A673 (cell line): Measurements from ENCODE around the gene IQGAP1. TPM values are rescaled to one million over a fixed set of nuclear protein-coding genes. Genes with fewer than 3 reads are reported as not detected.

Experiments
- BruUV-seq: library from RNA; stranded (reverse); fragments of 400-500 nt; replicated peaks from 2 replicates; lab custom pipeline; 2021; lab: Mats Ljungman, UMichigan
- CTCF ChIA-PET: fragments of 300-600 bp; sonication (Branson Sonifier 250); formaldehyde crosslinking; loops from one replicate; lab custom pipeline; 2022; ENCODE audit warnings: antibody characterized with exemption; lab: Charles Lee
- POLR2A ChIA-PET: fragments of 300-600 bp; sonication (Branson Sonifier 250); formaldehyde crosslinking; loops from one replicate; lab custom pipeline; 2022; ENCODE audit warnings: antibody characterized with exemption; ENCODE audit not compliant: low non-redundant PET; lab: Charles Lee
- DNase-seq: peaks from one replicate; pipeline ENCODE4 v3.0.0-alpha.2; 2015; ENCODE audit warnings: low spot score
- H3K27ac ChIP-seq: fragments of 200-600 bp; sonication (generic); 2 replicates; pipeline ENCODE4 v1.5.1; 2016; ENCODE audit warnings: mixed run types, low read depth, mild to moderate bottlenecking, mixed read lengths, antibody characterized with exemption, low read length; ENCODE audit not compliant: poor library complexity, severe bottlenecking
- H3K27me3 ChIP-seq: fragments of 200-600 bp; sonication (generic); replicated peaks from 2 replicates; pipeline ENCODE4 v1.6.1; 2017; ENCODE audit warnings: mixed run types, low read depth, mild to moderate bottlenecking, mixed read lengths, antibody characterized with exemption, low read length; ENCODE audit not compliant: insufficient read depth, poor library complexity
- H3K36me3 ChIP-seq: fragments of 200-600 bp; sonication (generic); 2 replicates; pipeline ENCODE4 v1.6.1; 2016; ENCODE audit warnings: mixed run types, mild to moderate bottlenecking, mixed read lengths, antibody characterized with exemption, low read length; ENCODE audit not compliant: insufficient read depth, poor library complexity, severe bottlenecking
- H3K4me1 ChIP-seq: fragments of 200-600 bp; sonication (generic); 2 replicates; pipeline ENCODE4 v1.6.1; 2017; ENCODE audit warnings: mixed run types, mild to moderate bottlenecking, mixed read lengths, antibody characterized with exemption, low read length; ENCODE audit not compliant: insufficient read depth, poor library complexity, severe bottlenecking
- H3K4me3 ChIP-seq: fragments of 200-600 bp; sonication (generic); 2 replicates; pipeline ENCODE4 v1.5.1; 2016; ENCODE audit warnings: low read depth, mixed run types, mild to moderate bottlenecking, mixed read lengths, low read length; ENCODE audit not compliant: poor library complexity, severe bottlenecking
- H3K9me3 ChIP-seq: fragments of 200-600 bp; sonication (generic); 2 replicates; pipeline ENCODE4 v1.6.1; 2016; ENCODE audit warnings: mixed run types, low read depth, mild to moderate bottlenecking, mixed read lengths, antibody characterized with exemption, low read length; ENCODE audit not compliant: poor library complexity, severe bottlenecking
- EZH2 ChIP-seq: fragments of 200-600 bp; sonication (generic); IDR thresholded peaks from 2 replicates; pipeline ENCODE4 v1.6.1; 2017; ENCODE audit warnings: borderline replicate concordance, low read depth, mild to moderate bottlenecking, mixed read lengths, antibody characterized with exemption, low read length; ENCODE audit not compliant: poor library complexity, severe bottlenecking
- intact Hi-C: fragments of 100-400 bp; cut with micrococcal nuclease; formaldehyde crosslinking; loops from one replicate; pipeline ENCODE4 v1.10.0; 2022; ENCODE audit not compliant: unreplicated experiment
- total RNA-seq: library from RNA; stranded (reverse); gene quantifications from 2 replicates; pipeline ENCODE4 v1.2.3, GENCODE V29; 2021
- TF ChIP-seq, protein P1 (sequence below): fragments of 300-800, 200-600 bp; sonication (generic); conservative IDR thresholded peaks from 2 replicates; pipeline ENCODE4 v1.5.1; 2017; ENCODE audit warnings: low read depth, mild to moderate bottlenecking, antibody characterized with exemption, low read length, moderate library complexity, mixed read lengths

The IQGAP1 gene
- total RNA-seq, 1 experiment from 2014 or later, result 119 TPM

DNA sequence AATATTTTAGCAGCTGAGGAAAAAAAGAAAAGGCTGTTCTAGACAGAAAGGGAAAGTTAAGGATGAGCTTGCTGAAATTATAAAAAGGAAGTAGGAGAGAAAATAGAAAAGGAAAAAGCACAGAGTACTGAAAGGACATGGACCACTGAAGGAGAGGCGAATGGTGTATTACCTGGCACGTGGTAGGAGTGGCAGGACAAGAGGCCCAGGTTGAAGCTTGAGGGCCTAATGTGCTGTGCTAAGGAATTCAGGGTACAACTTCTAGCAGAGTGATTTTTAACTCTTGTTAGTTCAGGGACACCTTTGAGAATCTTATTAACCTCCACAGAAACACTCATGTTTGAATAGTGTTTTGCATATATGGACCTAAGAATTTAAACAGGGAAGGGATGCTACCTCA, 81.7 kb downstream of the IQGAP1 start:
- intact Hi-C loops, result no loop called here
- no peaks in the 10 kb centered on the region for H3K27me3 ChIP-seq
- no peaks in the 10 kb centered on the region for H3K9me3 ChIP-seq
- DNase-seq, result no peak
- no peak for TF ChIP-seq EZH2
- TF ChIP-seq, protein P1, sequence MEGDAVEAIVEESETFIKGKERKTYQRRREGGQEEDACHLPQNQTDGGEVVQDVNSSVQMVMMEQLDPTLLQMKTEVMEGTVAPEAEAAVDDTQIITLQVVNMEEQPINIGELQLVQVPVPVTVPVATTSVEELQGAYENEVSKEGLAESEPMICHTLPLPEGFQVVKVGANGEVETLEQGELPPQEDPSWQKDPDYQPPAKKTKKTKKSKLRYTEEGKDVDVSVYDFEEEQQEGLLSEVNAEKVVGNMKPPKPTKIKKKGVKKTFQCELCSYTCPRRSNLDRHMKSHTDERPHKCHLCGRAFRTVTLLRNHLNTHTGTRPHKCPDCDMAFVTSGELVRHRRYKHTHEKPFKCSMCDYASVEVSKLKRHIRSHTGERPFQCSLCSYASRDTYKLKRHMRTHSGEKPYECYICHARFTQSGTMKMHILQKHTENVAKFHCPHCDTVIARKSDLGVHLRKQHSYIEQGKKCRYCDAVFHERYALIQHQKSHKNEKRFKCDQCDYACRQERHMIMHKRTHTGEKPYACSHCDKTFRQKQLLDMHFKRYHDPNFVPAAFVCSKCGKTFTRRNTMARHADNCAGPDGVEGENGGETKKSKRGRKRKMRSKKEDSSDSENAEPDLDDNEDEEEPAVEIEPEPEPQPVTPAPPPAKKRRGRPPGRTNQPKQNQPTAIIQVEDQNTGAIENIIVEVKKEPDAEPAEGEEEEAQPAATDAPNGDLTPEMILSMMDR, result no peak
- no peak overlapping the region for H3K4me3 ChIP-seq
- ChIA-PET CTCF (no interaction called here), POLR2A (no interaction called here)
- no TSS peak for BruUV-seq
- H3K36me3 ChIP-seq, result peaks cover 46% of the 10 kb centered on the region
- no peak overlapping the region for H3K27ac ChIP-seq
- H3K4me1 ChIP-seq, result peaks cover 8% of the 10 kb centered on the region

DNA sequence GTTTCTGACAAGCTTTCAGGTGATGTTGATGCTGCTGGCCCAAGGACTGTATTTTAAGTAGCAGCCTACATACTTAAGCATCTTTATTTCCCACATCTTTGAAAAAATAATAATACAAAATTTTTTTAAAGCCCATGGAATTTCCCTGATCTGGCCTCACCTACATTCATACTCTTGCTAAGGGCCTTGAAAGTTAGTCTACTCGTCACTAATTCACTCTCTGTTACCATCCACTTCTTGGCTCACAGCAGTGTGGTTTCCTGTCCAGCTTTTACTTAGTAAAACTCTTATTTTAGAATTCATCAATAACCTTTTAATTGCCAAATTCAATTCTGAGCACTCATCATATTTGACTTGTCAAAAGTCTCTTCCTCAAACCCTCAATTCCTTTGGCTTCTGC, 82.4 kb downstream of the IQGAP1 start:
- no peaks in the 10 kb centered on the region for H3K27me3 ChIP-seq
- ChIA-PET POLR2A (no interaction called here), CTCF (no interaction called here)
- H3K9me3 ChIP-seq, result no peaks in the 10 kb centered on the region
- peaks cover 44% of the 10 kb centered on the region for H3K36me3 ChIP-seq
- no peak for DNase-seq
- no peak overlapping the region for H3K4me3 ChIP-seq
- no peak overlapping the region for H3K27ac ChIP-seq
- BruUV-seq, result no TSS peak
- H3K4me1 ChIP-seq, result peaks cover under 1% of the 10 kb centered on the region
- intact Hi-C loops, result no loop called here
- TF ChIP-seq, protein P1, result no peak
- TF ChIP-seq EZH2, result no peak

DNA sequence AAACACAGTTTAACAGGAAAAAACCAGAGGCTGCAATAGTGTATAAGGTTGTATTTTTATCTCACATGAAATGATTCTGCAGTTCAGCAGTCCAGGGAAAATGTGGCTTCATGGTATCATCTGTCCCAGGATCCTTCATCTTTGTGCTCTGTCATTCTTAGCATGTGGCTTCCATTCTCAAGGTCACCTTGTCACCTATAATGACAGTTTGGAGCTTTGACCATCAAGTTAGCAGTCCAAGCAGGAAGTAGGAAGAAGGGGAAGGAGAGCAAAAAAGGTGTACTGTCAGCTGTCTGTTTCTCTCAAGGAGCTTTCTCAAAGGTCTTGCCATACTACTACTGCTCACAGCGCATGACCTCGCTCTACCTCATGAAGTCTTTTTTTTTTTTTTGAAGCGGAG, 83.1 kb downstream of the IQGAP1 start:
- CTCF ChIA-PET, result no interaction called here
- Histone ChIP-seq H3K27me3 (no peaks in the 10 kb centered on the region), H3K4me3 (no peak overlapping the region), H3K4me1 (no peaks in the 10 kb centered on the region), H3K36me3 (peaks cover 39% of the 10 kb centered on the region), H3K27ac (no peak overlapping the region), H3K9me3 (no peaks in the 10 kb centered on the region)
- POLR2A ChIA-PET, result no interaction called here
- no peak for DNase-seq
- TF ChIP-seq, protein P1, result no peak
- TF ChIP-seq EZH2, result no peak
- no TSS peak for BruUV-seq
- intact Hi-C loops, result no loop called here
